Prostate gland (tissue), 2 donors: Measurements from ENCODE around the gene ZKSCAN3.

Experiments used
- POLR2A ChIP-seq: fragments of 450-650 bp; IDR thresholded peaks from one replicate; pipeline ENCODE4 v1.6.1; 2016; ENCODE audit warnings: antibody characterized with exemption, mild to moderate bottlenecking
- TF ChIP-seq, protein P1 (sequence below), 4 experiments: fragments of 200-600 bp in 2 of 4; fragments of 450-650 bp in 2 of 4; sonication (generic) in 2 of 4; IDR thresholded peaks; 1 replicate in 3 of 4; 2 replicates in 1 of 4; pipeline ENCODE4 v1.5.1; 2016 to 2019; ENCODE audit warnings: antibody characterized with exemption in 4 of 4, mild to moderate bottlenecking in 2 of 4, moderate library complexity in 2 of 4

GRCh38 chr6:28369463-28369862 is 19.7 kb downstream of the ZKSCAN3 start:
- TF ChIP-seq, protein P1, sequence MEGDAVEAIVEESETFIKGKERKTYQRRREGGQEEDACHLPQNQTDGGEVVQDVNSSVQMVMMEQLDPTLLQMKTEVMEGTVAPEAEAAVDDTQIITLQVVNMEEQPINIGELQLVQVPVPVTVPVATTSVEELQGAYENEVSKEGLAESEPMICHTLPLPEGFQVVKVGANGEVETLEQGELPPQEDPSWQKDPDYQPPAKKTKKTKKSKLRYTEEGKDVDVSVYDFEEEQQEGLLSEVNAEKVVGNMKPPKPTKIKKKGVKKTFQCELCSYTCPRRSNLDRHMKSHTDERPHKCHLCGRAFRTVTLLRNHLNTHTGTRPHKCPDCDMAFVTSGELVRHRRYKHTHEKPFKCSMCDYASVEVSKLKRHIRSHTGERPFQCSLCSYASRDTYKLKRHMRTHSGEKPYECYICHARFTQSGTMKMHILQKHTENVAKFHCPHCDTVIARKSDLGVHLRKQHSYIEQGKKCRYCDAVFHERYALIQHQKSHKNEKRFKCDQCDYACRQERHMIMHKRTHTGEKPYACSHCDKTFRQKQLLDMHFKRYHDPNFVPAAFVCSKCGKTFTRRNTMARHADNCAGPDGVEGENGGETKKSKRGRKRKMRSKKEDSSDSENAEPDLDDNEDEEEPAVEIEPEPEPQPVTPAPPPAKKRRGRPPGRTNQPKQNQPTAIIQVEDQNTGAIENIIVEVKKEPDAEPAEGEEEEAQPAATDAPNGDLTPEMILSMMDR (IDR thresholded peaks at IDR 0.05), result no peak
- TF ChIP-seq POLR2A, result no peak
